Activated T-cell treated with anti-CD3 and anti-CD28 coated beads, Interleukin-2, amount 50 U/mL, for 48 hours (primary cell): ENCODE measurements around the gene CDC42EP2.

ENCODE experiments used
- DNase-seq, 2 experiments: peaks; one replicate each; pipeline ENCODE4 v3.0.0-alpha.2; 2020

CDC42EP2 gene

GRCh38 chr11:65298655-65299179 lies 15.9 kb upstream of the CDC42EP2 start:
- no peak for DNase-seq

GRCh38 chr11:65300621-65301275 lies 13.9 kb upstream of the CDC42EP2 start:
- no peak for DNase-seq

- DNase-seq, result no peak
Measured at GRCh38 chr11:65301491-65302329, 13.0 kb upstream of the CDC42EP2 start.

- DNase-seq, result no peak
Measured at GRCh38 chr11:65303555-65303954, 11.1 kb upstream of the CDC42EP2 start.

DNA sequence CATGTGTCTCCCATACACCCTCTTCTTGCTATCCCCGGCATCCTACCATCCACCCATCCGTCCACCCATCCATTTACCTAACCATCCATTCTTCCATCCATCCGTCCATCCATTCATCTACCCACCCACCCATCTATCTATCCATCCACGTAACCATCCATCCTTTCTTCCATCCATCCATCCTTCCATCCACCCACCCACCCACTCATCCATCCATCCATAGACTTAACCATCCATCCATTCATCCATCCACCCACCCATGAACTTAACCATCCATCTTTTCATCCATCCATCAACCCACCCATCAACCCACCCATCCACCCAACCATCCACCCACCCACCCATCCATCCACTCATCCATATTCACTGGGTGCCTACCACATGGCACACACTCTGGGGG lies 10.6 kb upstream of the CDC42EP2 start:
- no peak for DNase-seq

GRCh38 chr11:65304613-65305012 lies 10.1 kb upstream of the CDC42EP2 start:
- no peak for DNase-seq

DNA sequence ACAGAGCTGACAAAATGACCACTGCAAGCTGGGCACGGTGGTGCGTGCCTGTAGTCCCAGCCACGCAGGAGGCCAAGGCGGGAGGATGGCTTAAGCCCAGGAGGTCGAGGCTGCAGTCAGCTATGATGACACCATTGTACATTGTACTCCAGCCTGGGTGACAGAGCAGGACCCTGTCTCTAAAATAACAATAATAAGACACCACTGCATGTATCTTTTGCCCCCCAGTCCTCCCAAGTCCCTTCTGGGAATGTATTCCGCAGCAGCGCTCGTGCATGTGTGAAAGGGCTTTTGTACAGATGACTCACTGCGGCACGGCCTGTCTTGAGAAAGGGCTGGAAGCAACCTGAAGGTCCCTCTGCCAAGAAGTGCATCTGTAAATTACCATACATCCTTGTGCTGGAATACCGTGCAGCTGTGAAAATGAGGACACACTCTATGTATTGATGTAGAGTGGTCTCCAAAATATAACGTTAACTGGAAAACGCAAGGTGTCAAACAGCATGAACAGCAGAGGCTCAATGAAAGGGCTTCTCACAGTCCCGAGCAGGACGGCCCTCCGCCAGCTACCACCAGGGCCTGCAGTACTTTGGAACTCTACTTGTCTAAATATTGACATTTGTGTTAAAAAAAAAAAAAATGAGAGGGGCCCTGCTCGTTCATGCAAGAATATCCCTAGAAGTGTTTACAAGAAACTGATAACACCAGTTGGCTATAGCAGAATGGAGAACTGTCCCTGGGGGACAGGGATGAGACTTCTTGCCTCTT lies 9.0 kb upstream of the CDC42EP2 start:
- no peak for DNase-seq

- no peak for DNase-seq
Measured at GRCh38 chr11:65307298-65308229, 7.1 kb upstream of the CDC42EP2 start.

- DNase-seq, result no peak
Measured at GRCh38 chr11:65308281-65308891, 6.3 kb upstream of the CDC42EP2 start.

GRCh38 chr11:65309006-65309405 lies 5.7 kb upstream of the CDC42EP2 start:
- DNase-seq, result no peak

GRCh38 chr11:65310215-65310614 lies 4.5 kb upstream of the CDC42EP2 start:
- DNase-seq, result no peak

- no peak for DNase-seq
Measured at GRCh38 chr11:65310736-65311135, 3.9 kb upstream of the CDC42EP2 start.

DNA sequence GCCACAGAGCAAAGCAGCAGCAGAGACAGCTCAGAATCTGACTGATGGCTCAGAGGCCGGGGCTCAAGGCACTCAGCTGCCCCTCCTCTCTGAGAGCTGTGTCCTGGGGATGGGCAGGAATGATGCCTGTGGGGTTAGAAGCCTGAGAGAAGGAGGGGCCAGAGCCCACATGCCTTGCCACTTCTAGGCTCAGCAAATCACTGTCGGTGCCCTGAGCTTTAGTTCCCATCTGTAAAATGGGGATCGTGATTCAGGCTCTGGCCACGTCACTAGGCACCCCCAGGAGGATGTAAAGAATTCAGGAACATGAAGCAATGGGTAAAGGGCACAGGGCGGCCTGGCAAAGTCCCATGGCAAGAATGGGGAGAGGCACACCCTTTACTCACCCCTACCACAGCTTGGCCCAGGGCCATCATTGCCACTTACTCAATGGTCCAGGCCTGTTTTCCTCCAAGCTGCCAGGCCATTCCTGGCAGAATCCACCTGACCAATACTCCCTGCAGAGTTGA lies 3.4 kb upstream of the CDC42EP2 start:
- no peak for DNase-seq

DNA sequence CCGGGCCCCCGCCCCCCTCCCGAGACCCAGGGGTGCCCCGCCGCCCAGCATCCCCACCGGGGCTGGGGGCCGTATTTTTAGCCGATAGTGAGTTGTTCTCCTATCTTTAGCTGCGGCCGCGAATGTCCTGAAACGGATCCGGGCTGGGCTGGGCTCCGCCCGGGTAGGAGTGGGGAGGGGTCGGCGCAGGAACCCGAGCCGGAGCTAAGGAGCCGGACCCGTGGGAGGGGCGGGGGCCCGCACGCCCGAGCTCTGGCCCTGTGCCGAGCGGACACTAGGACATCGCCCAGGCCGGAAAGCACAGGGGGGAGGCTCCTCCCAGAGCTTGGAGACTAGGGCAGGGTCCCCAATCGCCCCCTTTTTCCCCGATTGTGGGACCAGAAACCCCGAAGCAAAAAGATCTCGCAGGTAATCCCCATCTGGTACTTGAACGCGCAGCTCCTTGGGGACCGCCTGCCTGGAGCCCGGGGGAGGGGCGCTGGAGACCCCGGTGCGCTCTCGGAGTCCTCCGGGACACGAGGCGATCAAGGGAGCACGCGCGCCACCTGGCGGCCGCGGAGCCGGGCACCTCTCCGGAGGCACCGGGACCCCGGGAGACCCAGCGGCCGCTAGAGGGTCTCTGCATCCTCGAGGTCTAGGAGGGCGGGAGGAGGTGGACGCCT lies 669 bp downstream of the CDC42EP2 start:
- peak; percentile 89 to 90 for DNase-seq

DNA sequence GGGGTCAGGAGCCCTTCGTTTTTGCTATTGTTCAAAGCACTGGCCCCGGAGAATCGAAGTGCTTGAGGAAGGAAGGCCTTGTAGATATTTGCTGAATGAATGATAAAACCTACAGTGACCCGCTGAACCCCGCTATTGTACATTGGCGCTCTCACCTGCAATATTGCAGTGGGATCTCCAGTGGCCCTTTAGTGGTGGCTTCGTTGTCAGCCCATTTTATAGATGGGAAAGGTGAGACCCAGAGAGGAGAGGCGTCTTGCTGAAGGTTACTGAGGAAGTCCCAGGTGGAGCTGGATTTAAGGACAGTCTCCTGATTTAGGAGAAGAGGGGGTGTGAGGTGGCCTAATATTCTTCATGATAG lies 1.2 kb downstream of the CDC42EP2 start:
- DNase-seq, result no peak

DNA sequence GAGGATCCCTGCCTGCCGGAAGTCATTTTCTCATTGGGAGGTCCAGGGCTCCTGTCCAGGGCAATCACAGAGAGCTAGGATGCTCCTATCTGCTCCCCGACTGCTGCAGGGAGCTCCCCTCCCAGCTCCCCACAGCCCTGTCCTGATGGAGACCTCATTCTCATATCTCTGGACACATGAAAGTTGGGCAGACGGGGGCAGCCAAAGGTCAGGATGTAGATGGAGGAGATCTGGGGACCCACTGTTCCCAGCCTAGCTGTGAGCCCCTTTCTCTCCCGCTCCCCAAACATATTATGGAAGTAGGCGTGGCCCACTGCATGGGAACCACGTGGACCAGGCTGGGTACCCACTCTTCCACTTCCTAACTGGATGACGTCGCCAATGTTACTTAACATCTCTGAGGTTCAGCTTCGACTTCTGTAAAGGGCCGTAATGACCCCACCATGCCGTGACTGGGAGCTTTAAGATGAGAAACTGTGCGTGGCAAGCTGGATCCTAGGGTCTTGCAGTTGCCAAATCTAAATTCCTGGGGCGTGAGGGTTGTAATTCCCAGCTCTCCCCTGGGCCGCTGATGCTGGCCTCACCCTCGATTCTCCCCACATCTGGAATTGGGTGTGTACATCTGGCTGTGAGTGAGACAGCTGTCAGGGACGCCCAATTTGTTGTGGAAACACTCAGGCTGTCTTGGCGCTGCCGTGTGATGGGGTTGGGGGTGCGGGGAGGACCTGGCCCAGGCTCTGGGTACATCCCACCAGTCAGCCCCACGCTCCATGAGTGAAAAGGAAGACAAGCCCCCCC lies 1.8 kb downstream of the CDC42EP2 start:
- DNase-seq, result no peak

- DNase-seq, result no peak
Measured at GRCh38 chr11:65317025-65317786, 2.5 kb downstream of the CDC42EP2 start.

DNA sequence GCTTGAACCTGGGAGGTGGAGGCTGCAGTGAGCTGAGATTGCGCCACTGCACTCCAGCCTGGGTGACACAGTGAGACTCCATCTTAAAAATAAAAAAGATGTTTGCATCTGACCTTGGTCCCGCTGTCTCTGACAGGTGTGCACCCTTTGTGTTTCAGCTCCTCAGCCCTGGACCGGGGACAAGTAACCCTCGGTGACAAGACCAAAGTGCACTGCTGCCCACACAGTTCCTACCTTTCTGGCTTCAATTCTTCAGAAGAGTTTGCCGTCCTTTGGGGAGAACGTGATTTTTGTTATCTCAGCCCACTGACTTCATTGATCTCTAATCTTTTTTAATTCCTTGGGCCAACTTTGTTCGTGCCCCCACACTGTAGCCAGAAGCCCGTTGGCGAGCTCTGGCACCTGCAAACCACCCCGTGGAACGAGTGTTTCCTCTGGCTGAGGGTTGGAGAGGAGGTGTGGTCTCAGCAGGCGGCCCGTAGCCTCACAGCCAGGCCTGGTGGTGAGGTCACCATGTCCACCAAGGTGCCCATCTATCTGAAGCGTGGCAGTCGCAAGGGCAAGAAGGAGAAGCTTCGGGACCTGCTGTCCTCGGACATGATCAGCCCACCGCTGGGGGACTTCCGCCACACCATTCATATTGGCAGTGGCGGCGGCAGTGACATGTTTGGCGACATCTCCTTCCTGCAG lies 5.9 kb downstream of the CDC42EP2 start:
- DNase-seq, result no peak

DNA sequence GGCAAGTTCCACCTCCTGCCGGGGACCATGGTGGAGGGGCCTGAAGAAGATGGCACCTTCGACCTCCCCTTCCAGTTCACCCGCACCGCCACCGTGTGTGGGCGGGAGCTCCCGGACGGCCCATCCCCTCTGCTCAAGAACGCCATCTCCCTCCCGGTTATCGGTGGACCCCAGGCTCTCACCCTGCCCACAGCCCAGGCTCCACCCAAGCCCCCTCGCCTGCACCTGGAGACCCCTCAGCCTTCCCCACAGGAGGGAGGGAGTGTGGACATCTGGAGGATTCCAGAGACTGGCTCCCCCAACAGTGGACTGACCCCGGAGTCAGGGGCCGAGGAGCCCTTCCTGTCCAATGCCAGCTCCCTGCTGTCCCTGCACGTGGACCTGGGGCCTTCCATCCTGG lies 6.4 kb downstream of the CDC42EP2 start:
- DNase-seq, result no peak
